ENCODE measurements around the gene HGF. TPM values are rescaled to one million over a fixed set of nuclear protein-coding genes. Genes with fewer than 3 reads are reported as not detected.

HGF gene
- total and polyA plus RNA-seq, 12 donors, result 1.2 to 5.8 (median 2.5) TPM

DNA sequence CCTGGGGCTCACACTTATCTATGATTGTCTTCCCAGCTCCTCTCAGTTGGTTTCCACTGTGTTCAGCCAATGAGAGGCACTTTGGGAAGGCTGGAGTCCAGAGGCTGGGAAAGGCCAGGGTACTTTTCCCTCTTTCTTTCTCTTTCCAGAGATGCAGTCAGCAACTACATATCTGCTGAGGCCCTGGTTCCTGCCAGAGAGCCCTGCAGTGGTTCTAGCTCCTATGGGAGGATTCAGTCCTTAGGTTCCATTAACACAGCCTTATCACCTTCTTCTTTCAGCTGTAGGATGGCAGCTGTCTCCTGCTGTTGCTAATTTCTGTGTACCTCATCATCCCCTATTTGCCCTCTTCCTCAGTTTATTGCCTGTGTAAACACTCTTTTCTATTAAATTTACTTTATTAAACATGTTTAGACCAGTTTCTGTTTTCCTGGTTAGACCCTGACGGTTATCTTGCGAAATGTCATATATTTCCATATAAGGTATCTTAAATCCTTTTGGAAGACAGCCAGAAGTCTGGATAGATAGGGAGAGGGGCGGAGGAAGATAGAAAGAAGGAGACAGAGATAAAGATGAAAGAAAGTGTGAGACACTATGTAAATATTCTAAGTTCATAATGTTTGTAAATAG lies 100.3 kb downstream of the HGF start:
- intact Hi-C loops (cut with DNase I), result loop anchor here in 1 of 10 donors (5.0 kb wide), 1 partner anchor 482 kb away; no protein-coding TSS in a partner anchor
- DNase-seq (no peak), ATAC-seq (no peak)
- Histone ChIP-seq H3K4me1 (peaks cover 0 to 6% (median 0%) of the 10 kb centered on the region in 9 donors), H3K36me3 (no peaks in the 10 kb centered on the region), H3K4me3 (no peak overlapping the region), H3K9me3 (no peaks in the 10 kb centered on the region), H3K27ac (no peak overlapping the region), H3K27me3 (no peaks in the 10 kb centered on the region)
- WGBS, 2 donors, result 90 to 94% methylated on average over 3 of the region's 3 CpGs
- TF ChIP-seq, protein P1, sequence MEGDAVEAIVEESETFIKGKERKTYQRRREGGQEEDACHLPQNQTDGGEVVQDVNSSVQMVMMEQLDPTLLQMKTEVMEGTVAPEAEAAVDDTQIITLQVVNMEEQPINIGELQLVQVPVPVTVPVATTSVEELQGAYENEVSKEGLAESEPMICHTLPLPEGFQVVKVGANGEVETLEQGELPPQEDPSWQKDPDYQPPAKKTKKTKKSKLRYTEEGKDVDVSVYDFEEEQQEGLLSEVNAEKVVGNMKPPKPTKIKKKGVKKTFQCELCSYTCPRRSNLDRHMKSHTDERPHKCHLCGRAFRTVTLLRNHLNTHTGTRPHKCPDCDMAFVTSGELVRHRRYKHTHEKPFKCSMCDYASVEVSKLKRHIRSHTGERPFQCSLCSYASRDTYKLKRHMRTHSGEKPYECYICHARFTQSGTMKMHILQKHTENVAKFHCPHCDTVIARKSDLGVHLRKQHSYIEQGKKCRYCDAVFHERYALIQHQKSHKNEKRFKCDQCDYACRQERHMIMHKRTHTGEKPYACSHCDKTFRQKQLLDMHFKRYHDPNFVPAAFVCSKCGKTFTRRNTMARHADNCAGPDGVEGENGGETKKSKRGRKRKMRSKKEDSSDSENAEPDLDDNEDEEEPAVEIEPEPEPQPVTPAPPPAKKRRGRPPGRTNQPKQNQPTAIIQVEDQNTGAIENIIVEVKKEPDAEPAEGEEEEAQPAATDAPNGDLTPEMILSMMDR (IDR thresholded peaks at IDR 0.05), result no peak

DNA sequence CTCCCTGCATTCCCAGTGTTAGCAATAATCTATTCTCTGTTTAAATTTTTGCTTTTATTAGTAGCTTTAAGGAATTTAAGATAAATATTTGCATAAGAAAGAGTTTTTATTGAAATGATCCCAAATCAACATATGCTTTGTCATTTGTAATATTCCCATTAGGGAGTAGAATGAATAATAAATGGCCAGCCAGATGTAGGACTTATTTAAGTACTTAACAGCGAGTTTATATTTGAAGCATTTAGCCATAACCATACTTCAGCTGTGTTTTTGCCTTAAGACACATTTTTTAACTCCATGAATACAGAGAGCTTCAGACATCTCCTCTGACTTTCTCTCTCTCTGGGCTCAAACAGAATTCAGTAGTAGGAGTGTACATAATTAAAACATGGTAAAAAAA lies 103.6 kb downstream of the HGF start:
- intact Hi-C loops (cut with DNase I), result no loop called here
- no peaks in the 10 kb centered on the region for H3K27me3 ChIP-seq
- WGBS, 2 donors, result 60 to 64% methylated on average over 1 of the region's 1 CpG
- no peak for ATAC-seq
- H3K4me1 ChIP-seq, result no peaks in the 10 kb centered on the region
- H3K4me3 ChIP-seq, result no peak overlapping the region
- peaks cover 0 to under 1% (median 0%) of the 10 kb centered on the region in 11 donors for H3K9me3 ChIP-seq
- no peak for DNase-seq
- H3K36me3 ChIP-seq, result no peaks in the 10 kb centered on the region
- no peak overlapping the region for H3K27ac ChIP-seq
- TF ChIP-seq, protein P1 (IDR thresholded peaks at IDR 0.05), result no peak

- no peaks in the 10 kb centered on the region for H3K27me3 ChIP-seq
- no peak overlapping the region for H3K4me3 ChIP-seq
- DNase-seq, result no peak
- TF ChIP-seq, protein P1 (IDR thresholded peaks at IDR 0.05), result no peak
- peaks cover 0 to 10% (median 0%) of the 10 kb centered on the region in 11 donors for H3K9me3 ChIP-seq
- WGBS, 2 donors, result 86 to 93% methylated on average over 3 of the region's 3 CpGs
- H3K4me1 ChIP-seq, result no peaks in the 10 kb centered on the region
- ATAC-seq, result no peak
- intact Hi-C loops (cut with DNase I), result no loop called here
- H3K27ac ChIP-seq, result no peak overlapping the region
- H3K36me3 ChIP-seq, result no peaks in the 10 kb centered on the region
Measured at GRCh38 chr7:81665236-81665635, 104.6 kb downstream of the HGF start.

GRCh38 chr7:81664304-81664703 lies 105.5 kb downstream of the HGF start:
- Histone ChIP-seq H3K4me3 (no peak overlapping the region), H3K4me1 (no peaks in the 10 kb centered on the region)

More at GRCh38 chr7:81664304-81664703, 105.5 kb downstream of the HGF start:
- 46 to 60% methylated on average over 3 of the region's 3 CpGs for WGBS, 2 donors
- DNase-seq, result no peak
- H3K27ac ChIP-seq, result peak overlapping the region in 5 of 10 donors; percentile 4 to 46 (median 27)
- intact Hi-C loops (cut with DNase I), result no loop called here
- H3K36me3 ChIP-seq, result no peaks in the 10 kb centered on the region
- H3K27me3 ChIP-seq, result no peaks in the 10 kb centered on the region
- H3K9me3 ChIP-seq, result peaks cover 0 to 17% (median 0%) of the 10 kb centered on the region in 11 donors
- TF ChIP-seq, protein P1 (IDR thresholded peaks at IDR 0.05), result no peak
- ATAC-seq, result peak in 1 of 8 donors; percentile 34

Measured in heart right ventricle (tissue), 16 donors.